Cerebellar nuclear complex (tissue), 1 donor: ENCODE measurements around the gene GPAM.
A peak's percentile ranks its signal among the peaks of the same experiment; 100 is the strongest.
"Not testable (repeated sequence)": the region's sequence is repeated elsewhere in the genome, so short reads cannot be mapped to it uniquely, and the experiment has no call there.

ENCODE experiments used
- DNase-seq, 2 experiments: peaks; one replicate each; lab custom pipeline; 2025; lab: John Stamatoyannopoulos, UW

GPAM gene

GRCh38 chr10:112132435-112132834, 51.1 kb downstream of the GPAM start:
- no peak for DNase-seq

GRCh38 chr10:112131996-112132395, 51.6 kb downstream of the GPAM start:
- no peak for DNase-seq

- no peak for DNase-seq
Observed at GRCh38 chr10:112131346-112131745, 52.2 kb downstream of the GPAM start.

DNA sequence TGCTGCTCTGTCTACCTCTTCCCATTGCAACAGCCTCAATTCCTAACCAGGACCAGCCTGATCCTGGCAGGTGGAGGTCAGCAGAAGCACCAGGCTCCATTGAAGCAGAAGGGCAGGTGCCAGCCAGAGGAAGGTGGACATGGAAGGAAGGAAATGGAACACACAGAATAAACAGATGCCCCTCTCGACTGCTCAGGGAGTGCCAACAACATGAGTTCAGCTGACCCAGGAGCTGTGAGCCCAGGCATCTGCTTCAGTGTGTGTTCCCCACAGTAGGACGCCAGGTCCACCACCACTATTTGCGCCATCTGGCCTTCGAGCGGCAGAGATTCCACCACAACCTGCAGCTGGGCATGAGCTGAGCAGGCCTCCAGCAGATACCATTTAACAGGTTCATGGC, 56.7 kb downstream of the GPAM start:
- peak; percentile 30 to 89 for DNase-seq

- no peak for DNase-seq
Observed at GRCh38 chr10:112126172-112126571, 57.4 kb downstream of the GPAM start.

GRCh38 chr10:112124866-112125265, 58.7 kb downstream of the GPAM start:
- DNase-seq: no peak

- no peak for DNase-seq
Observed at GRCh38 chr10:112122827-112123226, 60.7 kb downstream of the GPAM start.

- no peak for DNase-seq
Observed at GRCh38 chr10:112120491-112120890, 63.1 kb downstream of the GPAM start.

DNA sequence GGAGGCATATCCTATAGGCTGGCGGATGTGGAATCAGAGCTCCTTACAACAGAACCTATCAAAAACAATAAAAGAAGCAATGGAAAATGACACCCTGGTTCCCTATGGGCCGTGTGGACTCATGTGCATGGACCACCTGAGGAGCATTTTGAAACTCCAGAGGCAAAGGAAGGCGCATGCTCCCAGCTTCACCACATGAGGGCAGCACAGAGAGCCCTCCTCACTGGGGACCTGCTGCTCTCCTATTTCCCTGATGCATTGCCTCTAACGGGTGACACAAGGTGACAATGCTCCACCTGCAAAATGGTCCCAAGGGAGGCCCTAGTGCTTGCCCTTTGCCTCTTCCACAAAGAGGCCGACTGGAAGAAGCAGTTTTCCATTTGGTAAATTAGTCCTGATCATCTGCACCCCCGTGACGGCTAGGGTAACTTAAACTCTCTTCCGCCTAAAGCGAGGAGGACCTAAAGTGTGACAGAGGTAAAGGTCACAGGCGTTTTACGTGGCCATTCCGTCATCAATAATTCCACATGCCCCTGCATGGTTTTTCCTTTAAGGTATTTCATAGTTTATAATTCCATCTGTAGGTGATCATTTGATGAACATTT, 67.7 kb downstream of the GPAM start:
- no peak for DNase-seq

DNA sequence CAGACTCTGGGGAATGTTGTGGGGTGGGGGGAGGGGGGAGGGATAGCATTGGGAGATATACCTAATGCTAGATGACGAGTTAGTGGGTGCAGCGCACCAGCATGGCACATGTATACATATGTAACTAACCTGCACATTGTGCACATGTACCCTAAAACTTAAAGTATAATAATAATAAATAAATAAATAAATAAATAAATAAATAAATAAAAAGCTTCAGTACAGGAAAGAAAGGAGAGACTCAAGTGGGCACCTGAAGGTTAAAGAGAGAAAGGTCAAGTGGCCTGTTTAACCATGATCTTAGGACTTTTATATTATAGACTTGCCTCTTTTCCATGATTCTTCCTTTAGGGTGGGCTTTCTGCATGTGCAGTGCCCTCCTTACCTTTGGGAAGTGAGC, 73.8 kb downstream of the GPAM start:
- not testable (repeated sequence) for DNase-seq
